Measurements from ENCODE around the gene METTL27.
"Not testable (repeated sequence)": the region's sequence is repeated elsewhere in the genome, so short reads cannot be mapped to it uniquely, and the experiment has no call there.

The METTL27 gene
- total RNA-seq: 0 to 1.2 (median 0.22) reads per million in 3 experiments

- DNase-seq: peak; percentile 82
Observed at GRCh38 chr7:73842067-73842976, at the start of gene METTL27. TSS of gene METTL27 (minus strand) at chr7:73842516. CDS start at chr7:73842140, 376 bp downstream.

- DNase-seq: no peak
Observed at GRCh38 chr7:73891178-73891885, 49.0 kb upstream of the METTL27 start.

- no peak for DNase-seq
Observed at GRCh38 chr7:73890555-73891147, 48.3 kb upstream of the METTL27 start.

- DNase-seq: no peak
Observed at GRCh38 chr7:73888959-73889358, 46.6 kb upstream of the METTL27 start.

- no peak for DNase-seq
Observed at GRCh38 chr7:73887762-73888161, 45.4 kb upstream of the METTL27 start.

GRCh38 chr7:73885975-73886798 lies 43.9 kb upstream of the METTL27 start:
- no peak for DNase-seq

GRCh38 chr7:73885433-73885974 lies 43.2 kb upstream of the METTL27 start:
- DNase-seq: no peak

- not testable (repeated sequence) for DNase-seq
Observed at GRCh38 chr7:73884867-73885422, 42.6 kb upstream of the METTL27 start.

GRCh38 chr7:73882047-73882402 lies 39.7 kb upstream of the METTL27 start:
- no peak for DNase-seq

- no peak for DNase-seq
Observed at GRCh38 chr7:73881352-73882046, 39.2 kb upstream of the METTL27 start.

- no peak for DNase-seq
Observed at GRCh38 chr7:73880755-73881328, 38.5 kb upstream of the METTL27 start.

GRCh38 chr7:73879977-73880681 lies 37.8 kb upstream of the METTL27 start:
- no peak for DNase-seq

GRCh38 chr7:73876973-73877372 lies 34.7 kb upstream of the METTL27 start:
- DNase-seq: no peak

GRCh38 chr7:73876361-73876760 lies 34.0 kb upstream of the METTL27 start:
- DNase-seq: no peak

- DNase-seq: no peak
Observed at GRCh38 chr7:73872056-73872908, 30.0 kb upstream of the METTL27 start.

- DNase-seq: no peak
Observed at GRCh38 chr7:73871163-73872011, 29.1 kb upstream of the METTL27 start.

GRCh38 chr7:73870041-73870492 lies 27.8 kb upstream of the METTL27 start:
- DNase-seq: no peak

Data from central memory CD4-positive, alpha-beta T cell (primary cell).